K562 (cell line): ENCODE measurements around the gene OPA3. TPM values are rescaled to one million over a fixed set of nuclear protein-coding genes. Genes with fewer than 3 reads are reported as not detected.
A peak's percentile ranks its signal among the peaks of the same experiment; 100 is the strongest.

Experiments used
- BACH1 ChIP-seq: fragments of 200-800 bp; sonication (Bioruptor generic); IDR thresholded peaks from 2 replicates; pipeline ENCODE4 v1.6.1; 2016; ENCODE audit warnings: missing genetic modification characterization, missing compliant biosample characterization
- CAMTA2 ChIP-seq: fragments of 250-450 bp; sonication (Bioruptor Pico); conservative IDR thresholded peaks from 2 replicates; pipeline ENCODE4 v1.5.1; 2022
- DIDO1 ChIP-seq: fragments of 450-650 bp; IDR thresholded peaks from 2 replicates; pipeline ENCODE4 v1.6.1; 2016; ENCODE audit warnings: low read depth, missing biosample characterization, missing genetic modification characterization
- ESRRB ChIP-seq: fragments of 250-450 bp; sonication (Bioruptor Pico); IDR thresholded peaks from 2 replicates; pipeline ENCODE4 v1.5.0; 2020; ENCODE audit warnings: mild to moderate bottlenecking, moderate library complexity, borderline replicate concordance
- FIP1L1 ChIP-seq: fragments of 200-400 bp; formaldehyde crosslinking; IDR thresholded peaks from 2 replicates; pipeline ENCODE4 v1.6.1; 2018; ENCODE audit warnings: mild to moderate bottlenecking, low read depth, low read length; ENCODE audit not compliant: poor library complexity, severe bottlenecking
- MAZ ChIP-seq, 2 experiments: fragments of 450-650 bp in 1 of 2; sonication (generic) in 1 of 2; formaldehyde crosslinking; IDR thresholded peaks in 1 of 2; conservative IDR thresholded peaks in 1 of 2; 2 replicates each; pipeline versions ENCODE4 v1.4.0 to v1.5.0; 2020; ENCODE audit warnings: mild to moderate bottlenecking in 1 of 2, missing genetic modification reagents in 1 of 2
- MBD2 ChIP-seq: sonication (generic); IDR thresholded peaks from 2 replicates; pipeline ENCODE4 v1.6.1; 2016; ENCODE audit warnings: low read depth, borderline replicate concordance
- NR2C1 ChIP-seq, 2 experiments: fragments of 450-650 bp; IDR thresholded peaks; 2 replicates each; pipeline ENCODE4 v1.6.1; 2017; ENCODE audit warnings: mild to moderate bottlenecking in 2 of 2, antibody characterized with exemption in 1 of 2, inconsistent platforms in 1 of 2, missing compliant biosample characterization in 1 of 2, missing genetic modification characterization in 1 of 2
- POLR2A ChIP-seq: fragments of 450-650 bp; conservative IDR thresholded peaks from 2 replicates; pipeline ENCODE4 v1.6.1; 2016
- SAFB2 ChIP-seq: fragments of 200-400 bp; formaldehyde crosslinking; IDR thresholded peaks from 2 replicates; pipeline ENCODE4 v1.6.1; 2018; ENCODE audit warnings: borderline replicate concordance, low read length, low read depth, moderate library complexity; ENCODE audit not compliant: severe bottlenecking
- SRF ChIP-seq, 2 experiments: fragments of 250-450, 450-650 bp in 1 of 2; sonication (Bioruptor Pico) in 1 of 2; sonication (generic) in 1 of 2; formaldehyde crosslinking; IDR thresholded peaks; 2 replicates each; pipeline versions ENCODE4 v1.5.0 to v1.5.1; 2020 to 2022; ENCODE audit warnings: mild to moderate bottlenecking in 1 of 2, missing genetic modification reagents in 1 of 2
- STAT5B ChIP-seq: fragments of 250-450 bp; sonication (Bioruptor Pico); IDR thresholded peaks from 2 replicates; pipeline ENCODE4 v1.8.0; 2021; ENCODE audit warnings: mild to moderate bottlenecking, inconsistent platforms
- TCF7L2 ChIP-seq: fragments of 150-350 bp; IDR thresholded peaks from 2 replicates; pipeline ENCODE4 v1.6.1; 2016; ENCODE audit warnings: low read depth, mild to moderate bottlenecking, low read length, moderate library complexity
- ZNF12 ChIP-seq: sonication (generic); formaldehyde crosslinking; IDR thresholded peaks from 2 replicates; pipeline ENCODE4 v1.4.0; 2020; ENCODE audit warnings: mild to moderate bottlenecking, missing genetic modification reagents
- ZNF224 ChIP-seq: sonication (generic); formaldehyde crosslinking; IDR thresholded peaks from 2 replicates; pipeline ENCODE4 v1.8.0; 2022; ENCODE audit warnings: mild to moderate bottlenecking, missing genetic modification reagents
- ZNF766 ChIP-seq: fragments of 200-800 bp; sonication (Bioruptor generic); conservative IDR thresholded peaks from 2 replicates; pipeline ENCODE4 v1.6.1; 2016; ENCODE audit warnings: missing genetic modification characterization, missing compliant biosample characterization
- polyA plus RNA-seq, 8 experiments: library from polyadenylated mRNA; depleted of rRNA in 4 of 8; stranded (reverse) in 5 of 8; unstranded in 3 of 8; fragments of >200 nt; fragmentation: Nextera tagmentation in 2 of 8; fragmentation: Illumina TruSeq in 1 of 8; extraction: Ambion mirVana in 2 of 8; extraction: Trizol in 1 of 8; gene quantifications; 2 replicates each; pipeline versions ENCODE4 v1.2.1 to v1.2.3, GENCODE V29; 2011 to 2014; ENCODE audit warnings: inconsistent platforms in 1 of 8, missing spikeins in 1 of 8
- total RNA-seq, 7 experiments: library from RNA; depleted of rRNA in 6 of 7; stranded (reverse); fragments of >200 nt in 6 of 7; fragmentation: Illumina TruSeq in 2 of 7; extraction: Trizol in 2 of 7; gene quantifications; 2 replicates each; pipeline versions ENCODE4 v1.2.1 to v1.2.3, GENCODE V29; 2011 to 2021; ENCODE audit warnings: low replicate concordance in 1 of 7
- TF ChIP-seq, protein P1 (sequence below): fragments of 250-450 bp; sonication (Bioruptor Pico); IDR thresholded peaks from 2 replicates; pipeline ENCODE4 v1.4.0; 2020; ENCODE audit warnings: mild to moderate bottlenecking, moderate library complexity, borderline replicate concordance
- TF ChIP-seq, protein P2 (sequence below): sonication (generic); formaldehyde crosslinking; IDR thresholded peaks from 2 replicates; pipeline ENCODE4 v1.8.0; 2022; ENCODE audit warnings: mild to moderate bottlenecking, low read depth, missing genetic modification reagents

Gene OPA3
- total and polyA plus RNA-seq, 9 of the 15 experiments (the other 6 are each of a cell fraction or from before 2014, with no cell fraction given): 1.4 to 18.8 (median 9.0) TPM

- TF ChIP-seq, protein P1, sequence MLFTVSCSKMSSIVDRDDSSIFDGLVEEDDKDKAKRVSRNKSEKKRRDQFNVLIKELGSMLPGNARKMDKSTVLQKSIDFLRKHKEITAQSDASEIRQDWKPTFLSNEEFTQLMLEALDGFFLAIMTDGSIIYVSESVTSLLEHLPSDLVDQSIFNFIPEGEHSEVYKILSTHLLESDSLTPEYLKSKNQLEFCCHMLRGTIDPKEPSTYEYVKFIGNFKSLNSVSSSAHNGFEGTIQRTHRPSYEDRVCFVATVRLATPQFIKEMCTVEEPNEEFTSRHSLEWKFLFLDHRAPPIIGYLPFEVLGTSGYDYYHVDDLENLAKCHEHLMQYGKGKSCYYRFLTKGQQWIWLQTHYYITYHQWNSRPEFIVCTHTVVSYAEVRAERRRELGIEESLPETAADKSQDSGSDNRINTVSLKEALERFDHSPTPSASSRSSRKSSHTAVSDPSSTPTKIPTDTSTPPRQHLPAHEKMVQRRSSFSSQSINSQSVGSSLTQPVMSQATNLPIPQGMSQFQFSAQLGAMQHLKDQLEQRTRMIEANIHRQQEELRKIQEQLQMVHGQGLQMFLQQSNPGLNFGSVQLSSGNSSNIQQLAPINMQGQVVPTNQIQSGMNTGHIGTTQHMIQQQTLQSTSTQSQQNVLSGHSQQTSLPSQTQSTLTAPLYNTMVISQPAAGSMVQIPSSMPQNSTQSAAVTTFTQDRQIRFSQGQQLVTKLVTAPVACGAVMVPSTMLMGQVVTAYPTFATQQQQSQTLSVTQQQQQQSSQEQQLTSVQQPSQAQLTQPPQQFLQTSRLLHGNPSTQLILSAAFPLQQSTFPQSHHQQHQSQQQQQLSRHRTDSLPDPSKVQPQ (CRISPR knock-in tag): no peak
- TF ChIP-seq CAMTA2 (CRISPR knock-in tag): peak; percentile 54; the same call in 1 of the 2 replicates
- TF ChIP-seq FIP1L1: peak; percentile 83
- TF ChIP-seq SAFB2: no peak
- no peak for TF ChIP-seq TCF7L2
- no peak for TF ChIP-seq ESRRB (CRISPR knock-in tag)
- TF ChIP-seq MAZ (CRISPR knock-in tag; conservative IDR thresholded peaks at IDR 0.05 in 1 of 2, IDR thresholded peaks at IDR 0.05 in 1 of 2): peak; percentile 76 to 94
- no peak for TF ChIP-seq ZNF224 (CRISPR knock-in tag)
- TF ChIP-seq NR2C1 (IDR thresholded peaks at IDR 0.05): no peak
- TF ChIP-seq NR2C1 (tag; IDR thresholded peaks at IDR 0.05): 0 out of 2 replicates have a peak, but pooled peaks have one; percentile 5
- no peak for TF ChIP-seq ZNF12 (CRISPR knock-in tag)
- TF ChIP-seq MBD2: peak; percentile 66; the same call in 1 of the 2 replicates
- TF ChIP-seq STAT5B (CRISPR knock-in tag): no peak
- TF ChIP-seq SRF (CRISPR knock-in tag; IDR thresholded peaks at IDR 0.05): peak in 1 of 2 experiments; percentile 68; a peak in 1 of 4 replicates
- peak; percentile 98 for TF ChIP-seq POLR2A
- TF ChIP-seq, protein P2, sequence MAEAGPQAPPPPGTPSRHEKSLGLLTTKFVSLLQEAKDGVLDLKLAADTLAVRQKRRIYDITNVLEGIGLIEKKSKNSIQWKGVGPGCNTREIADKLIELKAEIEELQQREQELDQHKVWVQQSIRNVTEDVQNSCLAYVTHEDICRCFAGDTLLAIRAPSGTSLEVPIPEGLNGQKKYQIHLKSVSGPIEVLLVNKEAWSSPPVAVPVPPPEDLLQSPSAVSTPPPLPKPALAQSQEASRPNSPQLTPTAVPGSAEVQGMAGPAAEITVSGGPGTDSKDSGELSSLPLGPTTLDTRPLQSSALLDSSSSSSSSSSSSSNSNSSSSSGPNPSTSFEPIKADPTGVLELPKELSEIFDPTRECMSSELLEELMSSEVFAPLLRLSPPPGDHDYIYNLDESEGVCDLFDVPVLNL (CRISPR knock-in tag): 0 out of 2 replicates have a peak, but pooled peaks have one; percentile 28
- TF ChIP-seq BACH1 (tag): no peak
- no peak for TF ChIP-seq ZNF766
- TF ChIP-seq DIDO1 (tag): no peak
Measured at GRCh38 chr19:45506989-45507871, 77.4 kb downstream of the OPA3 start, which contains the start of gene VASP (continued).
